ENCODE results near the gene MORC1. TPM values are rescaled to one million over a fixed set of nuclear protein-coding genes. Genes with fewer than 3 reads are reported as not detected.
A peak's percentile ranks its signal among the peaks of the same experiment; 100 is the strongest.
"Not testable (repeated sequence)": the region's sequence is repeated elsewhere in the genome, so short reads cannot be mapped to it uniquely, and the experiment has no call there.

MORC1 gene
- total RNA-seq, 6 experiments from 2014 or later: 0.07 to 0.16 (median 0.14) TPM; not detected in 2

DNA sequence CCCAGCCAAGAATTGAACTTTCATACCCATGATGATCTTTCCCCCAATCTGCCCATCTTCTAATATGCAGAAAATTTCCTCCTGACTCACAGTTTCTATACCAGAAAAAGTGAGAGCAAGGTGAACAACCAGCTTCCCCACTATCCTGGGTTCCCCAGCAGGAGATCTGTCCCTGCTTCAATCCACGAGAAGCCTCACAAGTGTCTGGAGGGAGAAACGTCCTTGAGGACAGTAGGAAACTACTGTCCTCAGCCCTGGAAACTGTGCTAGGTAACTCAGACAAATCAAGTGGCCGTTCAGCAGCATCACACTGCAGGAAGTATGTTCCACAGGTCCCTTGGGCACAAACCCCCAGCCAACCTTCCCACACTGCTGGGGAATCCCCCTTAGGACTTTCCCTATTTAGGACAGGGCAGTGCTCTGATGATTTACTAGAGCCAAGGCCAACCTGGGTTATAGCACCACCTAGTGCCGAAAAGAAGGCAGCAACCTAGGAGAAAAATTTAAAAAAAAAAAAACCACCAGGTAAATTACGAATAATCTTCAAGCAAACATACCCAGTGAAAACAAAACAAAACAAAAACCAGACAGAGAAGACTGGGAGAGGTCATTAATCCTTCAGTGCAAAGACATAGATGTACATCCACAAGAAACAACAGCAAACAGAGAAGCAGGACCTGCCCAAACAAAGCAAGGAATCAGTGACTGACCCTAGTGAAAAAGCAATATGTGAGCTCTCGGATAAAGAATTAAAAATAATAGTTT lies 36.0 kb downstream of the MORC1 start:
- no peaks in the 10 kb centered on the region for H3K27me3 ChIP-seq
- H3K36me3 ChIP-seq: no peaks in the 10 kb centered on the region
- ATAC-seq (peak; percentile 93 to 100 (median 98)), DNase-seq (peak in 2 of 3 donors; percentile 39 to 49)
- H3K4me1 ChIP-seq: no peaks in the 10 kb centered on the region
- 18% methylated on average over 4 of the region's 6 CpGs for WGBS (ENCODE audit: insufficient coverage, low coverage, low lambda C conversion rate, missing lambda C conversion rate)
- H3K27ac ChIP-seq: no peak overlapping the region
- TF ChIP-seq, protein P1, sequence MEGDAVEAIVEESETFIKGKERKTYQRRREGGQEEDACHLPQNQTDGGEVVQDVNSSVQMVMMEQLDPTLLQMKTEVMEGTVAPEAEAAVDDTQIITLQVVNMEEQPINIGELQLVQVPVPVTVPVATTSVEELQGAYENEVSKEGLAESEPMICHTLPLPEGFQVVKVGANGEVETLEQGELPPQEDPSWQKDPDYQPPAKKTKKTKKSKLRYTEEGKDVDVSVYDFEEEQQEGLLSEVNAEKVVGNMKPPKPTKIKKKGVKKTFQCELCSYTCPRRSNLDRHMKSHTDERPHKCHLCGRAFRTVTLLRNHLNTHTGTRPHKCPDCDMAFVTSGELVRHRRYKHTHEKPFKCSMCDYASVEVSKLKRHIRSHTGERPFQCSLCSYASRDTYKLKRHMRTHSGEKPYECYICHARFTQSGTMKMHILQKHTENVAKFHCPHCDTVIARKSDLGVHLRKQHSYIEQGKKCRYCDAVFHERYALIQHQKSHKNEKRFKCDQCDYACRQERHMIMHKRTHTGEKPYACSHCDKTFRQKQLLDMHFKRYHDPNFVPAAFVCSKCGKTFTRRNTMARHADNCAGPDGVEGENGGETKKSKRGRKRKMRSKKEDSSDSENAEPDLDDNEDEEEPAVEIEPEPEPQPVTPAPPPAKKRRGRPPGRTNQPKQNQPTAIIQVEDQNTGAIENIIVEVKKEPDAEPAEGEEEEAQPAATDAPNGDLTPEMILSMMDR (IDR thresholded peaks at IDR 0.05): peak; percentile 51 to 76 (median 71)
- TF ChIP-seq POLR2A (IDR thresholded peaks at IDR 0.05): no peak
- H3K4me3 ChIP-seq: no peak overlapping the region
- intact Hi-C loops (cut with DNase I): no loop called here
- no peaks in the 10 kb centered on the region for H3K9me3 ChIP-seq

DNA sequence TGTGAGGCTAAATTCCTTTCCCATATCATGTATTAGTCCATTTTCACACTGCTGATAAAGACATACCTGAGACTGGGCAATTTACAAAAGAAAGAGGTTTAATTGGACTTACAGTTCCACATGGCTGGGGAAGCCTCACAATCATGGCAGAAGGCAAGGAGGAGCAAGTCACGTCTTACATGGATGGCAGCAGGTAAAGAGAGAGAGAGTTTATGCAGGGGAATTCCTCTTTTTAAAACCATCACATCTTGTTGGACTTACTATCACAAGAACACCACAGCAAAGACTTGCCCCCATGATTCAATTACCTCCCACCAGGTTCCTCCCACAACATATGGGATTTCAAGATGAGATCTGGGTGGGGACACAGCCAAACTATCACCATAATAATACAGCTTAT lies 37.8 kb downstream of the MORC1 start:
- 86% methylated on average over 1 of the region's 1 CpG for WGBS (ENCODE audit: insufficient coverage, low coverage, low lambda C conversion rate, missing lambda C conversion rate)
- ATAC-seq; H3K36me3 ChIP-seq; H3K4me1 ChIP-seq; H3K4me3 ChIP-seq; H3K9me3 ChIP-seq; H3K27me3 ChIP-seq; H3K27ac ChIP-seq; DNase-seq; intact Hi-C loops (cut with DNase I): not testable (repeated sequence)

- Histone ChIP-seq H3K27me3 (no peaks in the 10 kb centered on the region), H3K27ac (no peak overlapping the region), H3K9me3 (no peaks in the 10 kb centered on the region), H3K36me3 (no peaks in the 10 kb centered on the region), H3K4me1 (no peaks in the 10 kb centered on the region), H3K4me3 (no peak overlapping the region)
- TF ChIP-seq, protein P1 (IDR thresholded peaks at IDR 0.05): no peak
- TF ChIP-seq POLR2A (IDR thresholded peaks at IDR 0.05): no peak
- WGBS (ENCODE audit: insufficient coverage, low coverage, low lambda C conversion rate, missing lambda C conversion rate): 29% methylated on average over 1 of the region's 1 CpG
- DNase-seq (no peak), ATAC-seq (no peak)
- intact Hi-C loops (cut with DNase I): no loop called here
Observed at GRCh38 chr3:109073116-109073515, 44.8 kb downstream of the MORC1 start.

DNA sequence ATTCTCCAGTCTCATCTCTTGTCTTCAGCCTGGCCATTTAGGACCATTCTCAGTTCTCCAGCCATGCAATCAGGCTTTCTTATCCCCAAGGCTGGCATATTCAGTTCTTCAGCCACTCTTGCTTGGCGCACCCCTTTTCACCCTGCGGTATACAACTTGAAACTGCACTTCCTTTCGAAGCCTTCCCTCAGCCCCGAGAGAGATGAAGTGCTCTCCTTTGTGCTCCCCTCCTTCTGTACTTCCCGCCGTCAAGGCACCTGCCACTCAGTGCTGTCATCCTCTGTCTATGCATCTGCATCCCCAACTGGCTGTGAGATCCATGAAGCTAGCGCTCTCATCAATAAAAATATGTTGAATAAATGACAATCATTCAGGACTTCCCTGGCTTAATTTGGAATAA lies 45.7 kb downstream of the MORC1 start:
- ATAC-seq: no peak

More for the DNA sequence above, 45.7 kb downstream of the MORC1 start:
- H3K27me3 ChIP-seq: no peaks in the 10 kb centered on the region
- intact Hi-C loops (cut with DNase I): no loop called here
- no peak for TF ChIP-seq POLR2A (IDR thresholded peaks at IDR 0.05)
- TF ChIP-seq, protein P1 (IDR thresholded peaks at IDR 0.05): no peak
- no peaks in the 10 kb centered on the region for H3K9me3 ChIP-seq
- no peak overlapping the region for H3K27ac ChIP-seq
- no peak for DNase-seq
- H3K36me3 ChIP-seq: no peaks in the 10 kb centered on the region
- H3K4me1 ChIP-seq: no peaks in the 10 kb centered on the region
- 35% methylated on average over 7 of the region's 7 CpGs for WGBS (ENCODE audit: insufficient coverage, low coverage, low lambda C conversion rate, missing lambda C conversion rate)
- no peak overlapping the region for H3K4me3 ChIP-seq
